CD4-positive, alpha-beta T cell treated with Interleukin-17A for 1 hour (primary cell): ENCODE data around the gene ISG20L2.

Experiments
- DNase-seq: peaks from one replicate; pipeline ENCODE4 v3.0.0-alpha.2; 2020

ISG20L2 gene

GRCh38 chr1:156740237-156740740 lies 11.7 kb upstream of the ISG20L2 start:
- DNase-seq = no peak

GRCh38 chr1:156738916-156739315 lies 10.3 kb upstream of the ISG20L2 start:
- DNase-seq = no peak

GRCh38 chr1:156738407-156738806 lies 9.8 kb upstream of the ISG20L2 start:
- no peak for DNase-seq

- DNase-seq = no peak
These were observed 5.5 kb upstream of the ISG20L2 start for GRCh38 chr1:156733989-156734584.

- peak; percentile 80 for DNase-seq
These were observed 504 bp downstream of the ISG20L2 start, which contains the start of gene METTL25B for GRCh38 chr1:156727926-156728598. Gene METTL25B (plus strand): TSS chr1:156728469. CDS start chr1:156729105, 636 bp downstream.

- no peak for DNase-seq
These were observed 1.1 kb downstream of the ISG20L2 start for GRCh38 chr1:156727492-156727891.

GRCh38 chr1:156726549-156727226 lies 1.9 kb downstream of the ISG20L2 start:
- peak; percentile 66 for DNase-seq

GRCh38 chr1:156725683-156726280 lies 2.8 kb downstream of the ISG20L2 start:
- DNase-seq = peak; percentile 83

GRCh38 chr1:156721535-156721934 lies 7.0 kb downstream of the ISG20L2 start:
- DNase-seq = no peak

- DNase-seq = no peak
These were observed 7.4 kb downstream of the ISG20L2 start for GRCh38 chr1:156721131-156721530.

- no peak for DNase-seq
These were observed 11.2 kb downstream of the ISG20L2 start for GRCh38 chr1:156717351-156717750.

- DNase-seq = no peak
These were observed 13.7 kb downstream of the ISG20L2 start for GRCh38 chr1:156714830-156715229.

- no peak for DNase-seq
These were observed 15.9 kb downstream of the ISG20L2 start for GRCh38 chr1:156712626-156713025.

- no peak for DNase-seq
These were observed 17.4 kb downstream of the ISG20L2 start for GRCh38 chr1:156711011-156711817.

GRCh38 chr1:156709757-156710489 lies 18.6 kb downstream of the ISG20L2 start:
- no peak for DNase-seq

- no peak for DNase-seq
These were observed 19.5 kb downstream of the ISG20L2 start for GRCh38 chr1:156709031-156709430.

- DNase-seq = no peak
These were observed 20.3 kb downstream of the ISG20L2 start for GRCh38 chr1:156708218-156708661.

- DNase-seq = no peak
These were observed 20.9 kb downstream of the ISG20L2 start for GRCh38 chr1:156707417-156708217.

- DNase-seq = peak; percentile 41
These were observed 21.7 kb downstream of the ISG20L2 start for GRCh38 chr1:156706657-156707416.
